IPS DF 19.7 (cell line): Measurements from ENCODE around the gene CRYBA4.

Source experiments
- DNase-seq: peaks from one replicate; pipeline ENCODE4 v3.0.0-alpha.2; 2013; ENCODE audit warnings: low read depth, low spot score

Gene CRYBA4

DNA sequence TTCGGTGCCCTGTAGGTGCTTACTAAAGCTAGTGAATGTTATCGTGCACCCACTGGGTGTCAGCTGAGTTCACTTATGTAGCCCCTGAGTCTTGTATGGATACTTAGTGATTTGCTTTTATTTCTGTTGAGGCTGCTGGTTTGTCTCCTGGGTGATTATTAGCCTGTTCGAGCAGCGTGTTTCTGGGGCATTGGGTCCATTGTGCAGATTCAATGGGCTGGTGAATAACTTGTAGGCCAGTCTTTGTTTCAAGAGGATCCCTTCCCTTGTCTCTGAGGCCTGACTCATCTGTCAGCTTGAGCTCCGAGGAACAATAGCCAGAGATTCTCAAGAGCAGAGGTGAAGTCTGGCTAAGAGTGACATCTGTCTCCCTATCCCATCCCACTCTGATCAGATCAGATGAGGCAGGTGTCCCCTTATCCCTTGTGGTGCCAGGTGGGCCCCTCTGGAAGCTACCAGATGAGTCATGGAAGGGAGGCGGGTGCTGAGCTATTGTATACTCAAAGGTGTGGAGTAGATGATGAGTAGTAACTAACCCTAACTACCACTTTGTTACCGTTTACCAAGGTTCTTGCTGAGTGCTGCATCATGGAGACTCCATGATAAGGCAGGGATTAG is 39.3 kb downstream of the CRYBA4 start:
- DNase-seq: no peak

GRCh38 chr22:26662160-26662559 is 40.4 kb downstream of the CRYBA4 start:
- no peak for DNase-seq

GRCh38 chr22:26663374-26663923 is 41.7 kb downstream of the CRYBA4 start:
- DNase-seq: no peak

DNA sequence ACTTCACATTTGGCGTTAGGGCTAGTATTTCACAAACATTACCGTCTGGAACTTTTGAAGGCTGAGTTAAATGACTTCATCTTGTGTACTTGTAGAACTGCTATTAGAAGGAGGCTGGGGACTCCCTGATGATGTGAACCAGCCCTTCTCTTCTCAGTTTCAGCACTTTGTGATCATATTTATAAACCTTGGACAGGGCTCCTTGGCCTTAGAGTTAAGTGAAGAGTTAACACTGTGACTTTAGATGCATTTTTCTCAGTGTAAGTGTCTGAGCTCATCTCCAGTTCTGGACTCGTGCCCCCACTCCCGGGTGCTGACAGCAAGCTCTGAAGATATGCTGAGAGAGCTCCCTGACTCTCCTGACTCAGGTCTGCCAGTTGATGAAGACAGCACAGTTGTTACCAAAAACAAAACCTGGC is 44.1 kb downstream of the CRYBA4 start:
- DNase-seq: no peak

GRCh38 chr22:26667140-26667539 is 45.4 kb downstream of the CRYBA4 start:
- DNase-seq: no peak

- no peak for DNase-seq
Observed at GRCh38 chr22:26669060-26669481, 47.3 kb downstream of the CRYBA4 start.

DNA sequence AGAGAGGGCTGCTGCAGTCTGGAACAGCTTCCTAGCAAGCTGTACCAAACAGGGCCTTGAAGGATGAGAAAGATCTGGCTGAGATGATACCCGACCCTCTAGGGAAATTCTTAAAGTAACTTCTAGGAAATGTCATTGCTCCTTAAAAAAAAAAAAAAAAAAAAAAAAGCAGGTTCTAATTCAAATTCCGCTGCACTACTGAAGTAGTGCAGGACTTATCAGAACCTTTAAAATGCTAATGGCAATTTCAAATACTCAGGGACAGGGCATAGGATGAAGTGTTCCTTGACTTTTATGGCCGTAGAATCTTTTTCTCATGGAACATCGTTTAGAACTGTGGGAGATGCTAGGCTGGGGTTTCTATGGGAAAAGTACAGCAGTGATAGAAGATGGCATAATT is 48.7 kb downstream of the CRYBA4 start:
- no peak for DNase-seq

- DNase-seq: no peak
Observed at GRCh38 chr22:26671317-26672059, 49.7 kb downstream of the CRYBA4 start.

DNA sequence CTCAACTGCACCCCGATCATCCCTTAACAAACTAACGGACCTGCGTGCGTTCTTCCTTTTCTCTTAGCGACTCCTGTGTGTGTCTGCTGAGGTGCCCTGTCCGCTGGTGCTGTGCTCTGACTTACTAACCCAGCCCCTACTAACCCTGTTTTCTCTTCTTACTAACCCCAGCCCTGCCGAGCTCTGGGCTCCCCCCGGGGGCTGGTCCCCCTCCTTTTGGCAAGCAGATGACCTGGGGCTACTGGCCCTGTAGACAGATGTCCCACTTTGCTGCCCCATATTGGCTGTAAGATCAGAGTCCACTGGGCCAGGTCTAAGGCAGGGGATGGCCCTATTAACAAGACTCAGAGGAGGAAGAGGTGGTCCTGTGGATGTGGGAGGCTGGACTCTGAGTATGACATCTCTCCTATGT is 50.3 kb downstream of the CRYBA4 start:
- no peak for DNase-seq

- DNase-seq: no peak
Observed at GRCh38 chr22:26672590-26673468, 51.1 kb downstream of the CRYBA4 start.

GRCh38 chr22:26673486-26673885 is 51.7 kb downstream of the CRYBA4 start:
- DNase-seq: no peak

DNA sequence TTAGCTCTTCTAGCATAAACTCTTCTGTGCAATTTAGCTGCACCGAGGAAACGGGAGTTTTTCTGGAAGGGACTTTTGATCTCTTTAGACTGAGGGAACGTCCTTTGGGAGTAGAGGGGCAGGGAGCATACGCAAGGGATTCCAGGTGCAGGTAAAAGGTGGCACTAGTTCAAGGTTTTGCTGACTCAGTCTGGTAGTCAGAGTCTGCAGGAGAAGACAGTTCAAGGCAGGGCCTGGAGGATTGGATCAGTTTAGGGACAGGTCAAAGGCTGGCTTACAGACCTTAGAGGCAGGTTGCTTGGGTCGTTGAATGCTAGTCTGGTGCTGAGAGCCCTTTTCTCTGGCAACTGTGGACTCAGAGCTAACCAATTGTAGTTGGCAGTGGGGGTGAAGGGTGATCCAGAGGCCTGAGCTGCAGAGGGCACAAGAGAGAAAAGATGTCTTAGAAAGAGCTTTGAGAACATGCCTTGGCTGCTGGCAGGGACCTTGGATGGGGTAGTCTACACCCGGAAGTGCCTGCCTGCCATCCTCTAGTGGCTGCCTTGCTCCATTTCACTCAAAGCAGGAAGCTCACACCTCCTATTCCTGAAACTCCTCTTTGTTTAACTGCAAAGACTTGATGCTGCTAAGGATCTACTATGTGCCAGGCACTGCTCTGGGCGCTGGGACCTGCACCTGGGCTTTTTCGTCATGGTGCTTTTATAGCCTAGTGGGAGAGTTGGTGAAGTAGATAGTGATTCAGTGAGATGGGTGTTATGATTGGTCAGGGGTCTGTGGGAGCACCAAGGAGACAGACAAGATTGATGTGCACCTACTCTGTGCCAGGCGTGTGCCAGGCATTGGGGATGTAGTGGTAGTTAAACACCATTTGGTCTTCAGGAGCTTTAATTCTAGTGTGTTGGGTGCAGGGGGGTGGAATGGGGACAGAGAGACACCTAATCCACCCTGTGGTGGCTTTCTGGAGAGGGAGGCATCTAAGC is 52.7 kb downstream of the CRYBA4 start:
- no peak for DNase-seq

- no peak for DNase-seq
Observed at GRCh38 chr22:26675687-26676268, 54.0 kb downstream of the CRYBA4 start.

GRCh38 chr22:26677217-26677616 is 55.5 kb downstream of the CRYBA4 start:
- no peak for DNase-seq

DNA sequence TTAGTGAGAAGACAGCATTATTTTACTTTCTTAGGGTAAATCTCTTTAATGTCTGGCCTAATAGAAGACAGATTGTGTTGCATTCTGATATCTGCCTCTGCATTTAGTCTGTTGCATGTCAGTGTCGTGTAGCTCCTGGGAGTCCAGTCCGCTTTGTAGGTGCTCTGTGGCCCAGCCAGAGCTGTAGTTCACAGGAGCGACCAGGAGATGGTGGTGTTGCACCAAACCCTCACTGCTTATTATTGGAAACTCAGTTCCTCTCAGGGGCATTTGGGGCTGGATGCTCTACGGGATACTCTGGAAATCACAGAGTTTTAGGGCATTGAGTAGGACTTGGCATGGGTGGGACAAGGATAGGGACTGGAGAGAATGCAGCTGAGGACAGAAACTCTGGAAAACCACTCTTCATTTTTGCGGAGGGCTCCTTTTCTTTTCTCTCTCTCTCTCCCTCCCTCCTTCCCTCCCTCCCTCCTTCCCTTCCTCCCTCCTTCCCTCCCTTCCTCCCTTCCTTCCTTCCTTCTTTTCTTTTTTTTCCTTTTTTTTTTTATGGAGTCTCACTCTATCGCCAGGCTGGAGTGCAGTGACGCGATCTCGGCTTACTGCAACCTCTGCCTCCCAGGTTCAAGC is 57.4 kb downstream of the CRYBA4 start:
- DNase-seq: no peak
